GM19467 (cell line): Measurements from ENCODE around the gene CCDC149.
"Not testable (repeated sequence)": the region's sequence is repeated elsewhere in the genome, so short reads cannot be mapped to it uniquely, and the experiment has no call there.

Source experiments
- ATAC-seq: cut with Tn5 transposase; IDR thresholded peaks from one replicate; pipeline ENCODE4 v1.9.1; 2021; ENCODE audit warnings: mild to moderate bottlenecking, moderate library complexity; ENCODE audit not compliant: unreplicated experiment

Gene CCDC149

DNA sequence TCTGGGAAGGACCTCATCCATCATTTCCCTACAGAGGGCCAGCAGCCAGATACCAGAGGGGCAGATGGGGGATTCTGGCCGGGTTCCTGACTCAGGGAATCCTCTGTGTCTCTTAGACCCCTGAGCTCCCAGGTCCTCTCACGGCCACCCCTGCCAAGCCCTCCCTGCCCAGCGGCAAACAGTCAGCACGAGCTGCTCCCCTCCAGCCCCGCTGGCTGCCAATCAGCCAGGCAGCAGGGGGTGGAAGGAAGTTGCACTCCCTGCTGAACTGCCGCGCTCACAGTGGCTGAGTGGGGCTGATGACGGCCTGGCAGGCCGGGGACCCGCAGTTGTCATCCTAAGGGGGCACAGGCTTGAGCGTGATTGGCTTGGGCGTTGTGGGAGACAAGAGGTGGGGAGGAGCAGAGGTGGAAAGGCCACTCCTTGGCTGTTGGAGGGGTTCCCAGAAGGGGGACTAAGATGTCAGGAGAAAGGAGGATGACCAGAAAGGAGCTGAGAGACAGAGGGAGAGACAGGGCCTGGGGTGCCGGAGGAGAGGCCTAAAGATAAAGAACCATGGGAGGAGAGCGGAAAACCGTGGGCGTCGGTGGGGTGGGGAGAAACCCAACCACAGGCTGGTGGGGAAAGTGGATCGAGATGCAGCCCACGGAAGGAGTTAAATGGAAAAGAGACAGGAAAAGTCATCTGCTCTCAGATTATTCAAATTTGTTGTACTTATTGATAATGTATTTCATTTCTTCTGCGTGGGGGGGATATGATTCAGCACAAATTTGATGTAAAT lies 4.4 kb upstream of the CCDC149 start:
- no peak for ATAC-seq

DNA sequence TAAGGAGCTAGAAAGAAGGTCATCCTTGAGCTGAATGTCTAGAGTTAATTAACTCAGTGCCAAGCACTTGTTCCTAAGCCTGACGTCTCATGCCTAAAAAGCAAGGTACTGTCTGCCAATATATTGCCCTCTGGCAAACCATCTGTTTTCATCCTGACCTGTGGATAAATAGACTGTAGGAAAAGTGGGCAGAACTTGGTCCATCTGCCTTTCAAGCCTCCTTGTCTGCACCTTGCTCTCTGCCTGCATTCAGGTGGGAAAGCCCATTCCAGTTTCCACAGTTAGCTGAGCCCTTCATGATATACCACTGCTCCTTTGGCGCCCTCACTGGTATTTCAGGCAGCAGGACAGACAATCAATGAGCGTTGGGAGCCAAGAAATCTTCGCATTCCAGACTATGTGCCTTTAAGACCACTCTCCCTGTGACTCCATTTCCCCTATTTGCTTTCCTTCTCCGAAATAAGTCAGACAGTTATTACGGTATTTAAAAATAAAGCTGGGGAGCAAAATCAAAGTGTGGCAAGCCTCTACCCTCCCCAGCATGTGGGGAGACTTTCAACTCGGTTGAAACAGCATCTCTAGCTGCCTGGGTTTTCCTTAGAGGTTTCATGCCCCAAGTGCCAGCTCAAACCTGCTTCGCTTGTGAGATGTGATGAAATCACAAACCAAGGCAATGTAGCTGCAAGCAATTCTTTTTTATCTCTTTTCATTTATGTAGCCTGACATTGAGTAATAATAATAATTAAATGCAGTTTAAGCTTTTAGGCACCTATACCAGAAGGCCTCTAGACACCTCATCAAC lies 2.5 kb upstream of the CCDC149 start:
- no peak for ATAC-seq

DNA sequence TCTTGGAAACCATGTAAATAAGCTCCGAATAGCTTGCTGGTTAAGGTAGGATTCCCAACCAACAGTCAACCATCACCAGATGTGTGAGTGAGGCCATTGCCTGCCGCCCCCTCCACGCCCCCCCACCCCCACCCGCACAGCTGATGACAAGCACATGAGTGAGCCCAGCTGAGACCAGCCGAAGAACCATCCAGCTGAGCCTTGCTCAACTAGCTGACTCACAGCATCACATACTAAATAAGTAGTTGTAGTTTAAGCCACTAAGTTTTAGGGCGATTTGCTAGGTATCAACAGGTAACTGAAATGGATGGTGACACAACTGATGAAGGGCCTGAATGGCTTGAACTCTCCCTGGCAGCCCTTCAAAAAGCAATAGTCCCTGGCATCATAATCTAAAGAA lies 1.6 kb upstream of the CCDC149 start:
- ATAC-seq: no peak

DNA sequence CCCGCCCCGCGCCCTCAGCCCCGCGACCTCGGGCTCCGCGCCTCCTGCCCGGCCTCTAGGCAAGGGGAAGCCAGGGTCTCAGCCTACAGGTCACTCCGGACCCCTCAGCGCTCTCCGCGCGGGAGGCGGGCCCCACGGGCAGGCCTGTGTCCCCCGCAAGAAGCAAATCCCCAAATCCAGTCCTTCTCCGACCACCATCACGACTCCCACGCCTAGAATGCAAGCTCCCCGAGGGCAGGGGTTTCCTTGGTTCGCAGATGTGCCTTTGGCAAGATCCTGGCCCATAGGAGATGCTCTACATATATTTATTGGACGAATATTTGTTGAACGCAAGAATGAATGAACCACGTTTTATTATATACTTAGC lies 260 bp upstream of the CCDC149 start:
- ATAC-seq: no peak

DNA sequence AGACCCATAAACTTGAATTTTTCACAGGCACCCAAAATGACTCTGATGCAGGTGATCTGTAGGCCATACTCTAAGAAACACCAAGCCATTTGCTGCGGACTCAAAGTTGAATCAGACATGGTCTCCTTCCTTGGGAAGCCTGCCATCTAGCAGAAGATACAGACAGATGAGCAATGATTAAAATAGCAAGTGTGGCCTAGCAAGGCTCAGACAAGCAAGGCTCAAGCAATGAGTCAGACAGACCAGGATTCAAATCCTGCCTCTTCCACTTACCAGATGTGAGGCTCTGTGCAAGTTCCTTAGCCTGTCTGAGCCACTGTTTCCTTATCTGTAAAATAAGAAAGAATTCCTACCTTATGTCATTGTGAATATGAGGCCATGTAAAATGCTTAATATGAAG lies 2.3 kb downstream of the CCDC149 start:
- ATAC-seq: no peak

DNA sequence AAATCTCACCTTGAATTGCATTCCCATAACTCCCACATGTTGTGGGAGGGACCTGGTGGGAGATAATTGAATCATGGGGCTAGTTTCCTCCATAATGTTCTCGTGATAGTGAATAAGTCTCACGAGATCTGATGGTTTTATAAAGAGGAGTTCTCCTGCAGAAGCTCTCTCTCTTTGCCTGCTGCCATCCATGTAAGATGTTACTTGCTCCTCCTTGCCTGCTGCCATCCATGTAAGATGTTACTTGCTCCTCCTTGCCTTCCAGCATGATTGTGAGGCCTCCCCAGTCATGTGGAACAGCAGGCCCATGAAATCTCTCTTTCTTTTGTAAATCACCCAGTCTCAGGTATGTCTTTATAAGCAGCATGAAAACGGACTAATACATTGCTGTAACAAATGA lies 3.2 kb downstream of the CCDC149 start:
- not testable (repeated sequence) for ATAC-seq

DNA sequence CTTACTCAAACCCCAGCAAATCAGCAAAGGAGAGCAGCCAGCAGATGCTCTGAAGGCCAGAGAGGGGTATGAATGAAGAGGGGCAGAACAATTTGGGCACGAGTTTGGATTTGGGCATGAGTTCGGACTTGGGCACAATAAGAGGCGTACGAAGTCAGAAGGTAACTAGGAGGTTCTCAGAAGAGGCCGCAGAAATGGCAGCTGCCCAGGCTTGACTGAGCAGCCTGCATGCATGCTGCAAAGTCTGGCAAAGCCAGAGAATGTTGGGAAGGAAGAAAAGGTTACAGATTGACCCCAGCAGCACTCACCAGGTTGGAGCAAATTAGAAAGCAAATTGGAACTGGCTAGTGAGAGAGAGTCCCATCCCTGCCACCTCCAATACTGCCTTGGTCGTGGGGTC lies 15.2 kb downstream of the CCDC149 start:
- ATAC-seq: no peak

DNA sequence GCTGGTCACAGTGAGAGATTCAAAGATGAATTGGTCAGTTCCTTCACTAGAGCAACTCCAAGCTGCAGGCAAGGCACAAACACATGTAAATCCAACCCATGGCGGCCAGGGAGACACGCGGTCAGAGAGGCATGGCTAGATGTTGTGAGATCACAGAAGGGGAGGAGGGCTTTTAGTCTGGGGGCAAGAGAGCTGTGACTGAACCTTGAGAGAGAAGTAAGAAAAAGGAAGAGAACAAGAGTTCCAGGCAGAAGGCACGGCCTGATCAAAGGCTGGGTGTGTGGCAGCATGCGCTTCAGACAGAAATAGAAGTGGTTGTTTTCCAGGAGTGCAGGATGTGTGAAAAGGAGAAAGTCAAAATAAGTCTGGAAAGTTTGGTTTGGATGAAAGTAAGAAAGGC lies 15.9 kb downstream of the CCDC149 start:
- ATAC-seq: no peak

DNA sequence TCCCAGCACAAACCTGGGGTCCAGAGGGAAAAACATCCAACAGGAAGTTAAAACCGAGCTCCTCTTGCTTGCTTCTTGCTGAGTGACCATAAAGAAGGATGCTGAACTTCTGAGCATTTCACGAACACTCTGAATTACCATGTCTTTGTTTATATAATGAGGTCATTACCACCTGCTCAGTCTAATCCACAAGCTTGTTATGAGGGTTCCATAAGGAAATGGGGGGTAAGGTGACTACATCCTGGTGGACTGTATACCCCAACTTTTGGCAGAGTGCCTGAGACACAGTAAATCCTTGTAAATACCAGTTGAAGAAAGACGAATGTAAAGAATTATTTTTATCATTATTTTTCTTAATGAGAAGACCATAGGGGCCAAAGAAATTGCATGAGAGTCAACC lies 16.8 kb downstream of the CCDC149 start:
- ATAC-seq: no peak

DNA sequence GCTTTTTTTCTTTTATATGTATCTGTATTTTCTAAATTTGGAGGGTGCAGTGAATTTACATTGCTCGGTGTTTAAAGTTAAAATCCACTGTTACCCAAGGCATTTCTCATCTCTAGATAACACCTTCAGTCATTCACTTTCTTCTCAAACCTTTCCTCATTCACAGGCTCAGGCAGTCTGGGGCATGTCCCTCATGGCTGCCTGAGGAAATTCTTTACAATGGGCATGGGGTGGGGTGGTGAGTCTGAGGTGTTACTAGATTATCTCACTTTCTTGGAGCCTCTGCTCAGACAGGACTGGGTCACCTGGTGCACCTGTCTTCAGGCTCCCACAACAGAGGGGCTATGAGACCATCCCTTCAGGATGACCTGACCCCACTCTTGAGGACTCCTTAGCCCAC lies 17.4 kb downstream of the CCDC149 start:
- no peak for ATAC-seq

DNA sequence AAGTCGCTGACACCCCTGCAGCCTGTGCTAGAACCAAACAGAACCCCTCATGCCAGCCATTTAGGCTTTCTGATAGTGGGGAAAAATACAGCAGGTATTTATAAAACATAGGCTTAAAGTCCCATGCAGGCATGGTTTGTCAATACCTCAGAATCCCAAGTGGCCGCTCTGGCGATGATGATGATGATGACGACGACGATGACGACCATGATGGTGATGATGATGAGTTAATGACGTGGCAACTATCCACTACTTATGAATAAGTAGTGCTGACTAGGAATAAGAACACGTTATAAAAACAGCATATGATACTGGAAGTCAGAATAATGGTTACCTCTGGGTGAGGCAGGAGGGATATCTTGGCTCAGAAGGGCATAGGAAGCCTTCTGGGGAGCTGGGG lies 18.0 kb downstream of the CCDC149 start:
- no peak for ATAC-seq

DNA sequence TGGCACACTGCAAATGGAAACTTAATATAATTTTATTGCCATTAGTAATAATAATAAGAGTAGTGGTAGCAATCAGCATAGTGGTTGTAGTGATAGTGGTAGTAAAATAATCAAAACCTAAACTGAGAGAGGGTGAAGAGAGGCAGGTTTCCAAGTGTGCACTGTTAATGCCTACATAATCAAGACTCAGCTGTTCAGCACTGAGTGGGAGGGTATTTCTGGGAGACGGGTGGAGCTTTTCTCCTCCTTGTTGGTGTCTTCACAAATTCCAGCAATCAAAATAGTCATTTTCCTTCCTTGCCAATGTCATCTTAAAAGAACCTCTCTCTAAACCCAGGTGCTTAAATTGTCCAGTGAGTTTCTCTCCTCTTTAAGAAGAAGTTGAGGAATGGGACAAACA lies 18.6 kb downstream of the CCDC149 start:
- no peak for ATAC-seq

DNA sequence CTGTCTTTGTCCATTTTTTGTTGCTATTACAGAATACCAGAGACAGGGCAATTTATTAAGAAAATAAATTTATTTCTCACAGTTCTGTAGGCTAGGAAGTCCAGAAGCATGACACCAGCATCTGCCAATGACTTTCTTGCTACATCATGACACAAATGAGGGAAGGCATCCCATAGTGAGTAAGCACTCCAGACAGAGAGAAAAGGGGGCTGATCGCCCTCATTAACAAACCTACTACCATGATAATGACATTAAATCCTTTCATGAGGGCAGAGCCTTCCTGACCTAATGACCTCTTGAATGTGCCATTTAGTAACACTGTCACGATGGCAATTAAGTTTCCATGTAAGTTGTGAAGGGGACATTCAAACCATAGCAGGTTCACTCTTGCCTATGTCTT lies 20.1 kb downstream of the CCDC149 start:
- no peak for ATAC-seq

DNA sequence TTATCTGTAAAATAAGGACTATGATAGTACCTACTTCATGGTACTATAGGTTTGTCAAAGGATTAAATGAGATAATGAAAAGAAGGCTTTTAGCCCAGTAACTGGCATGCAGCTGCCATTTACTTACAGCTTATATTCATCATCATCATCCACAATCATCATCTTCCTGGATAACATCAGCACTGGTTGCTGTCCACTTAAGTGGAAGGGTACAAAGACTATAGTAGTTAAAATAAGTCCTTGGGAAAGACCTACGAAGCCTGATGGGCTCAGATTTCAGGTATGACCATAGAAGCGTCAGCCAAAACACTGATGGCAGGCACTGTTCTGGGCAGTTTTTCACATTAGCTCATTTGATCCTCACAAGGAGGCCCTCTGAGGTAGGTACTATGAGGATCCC lies 20.6 kb downstream of the CCDC149 start:
- ATAC-seq: no peak

DNA sequence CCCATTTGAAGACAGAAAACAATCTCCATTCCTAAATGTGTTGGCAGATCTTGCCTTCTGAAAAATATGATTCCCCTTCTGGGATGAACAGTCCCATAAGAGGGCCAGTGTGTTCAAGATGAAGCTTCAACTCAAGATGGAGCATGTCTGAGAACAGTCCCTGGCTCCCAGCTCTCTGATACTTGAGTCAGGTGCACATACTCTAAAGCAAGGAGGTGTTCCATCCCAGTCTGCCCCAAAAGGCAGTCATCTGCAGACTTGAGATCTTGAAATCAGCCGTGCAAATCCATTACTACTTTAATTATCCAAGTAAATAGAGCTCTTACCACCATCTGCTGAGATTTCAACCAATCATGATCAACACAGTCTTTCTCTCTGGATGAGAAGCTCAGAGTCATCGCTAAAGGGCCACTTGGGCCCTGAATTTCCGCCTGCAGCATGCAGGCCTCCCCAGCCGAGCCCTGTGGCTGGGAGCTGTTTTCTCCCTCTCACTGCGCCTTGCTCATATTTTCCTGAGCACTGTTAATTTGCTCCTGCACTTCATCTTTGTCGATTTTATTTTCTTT lies 22.2 kb downstream of the CCDC149 start:
- ATAC-seq: no peak

DNA sequence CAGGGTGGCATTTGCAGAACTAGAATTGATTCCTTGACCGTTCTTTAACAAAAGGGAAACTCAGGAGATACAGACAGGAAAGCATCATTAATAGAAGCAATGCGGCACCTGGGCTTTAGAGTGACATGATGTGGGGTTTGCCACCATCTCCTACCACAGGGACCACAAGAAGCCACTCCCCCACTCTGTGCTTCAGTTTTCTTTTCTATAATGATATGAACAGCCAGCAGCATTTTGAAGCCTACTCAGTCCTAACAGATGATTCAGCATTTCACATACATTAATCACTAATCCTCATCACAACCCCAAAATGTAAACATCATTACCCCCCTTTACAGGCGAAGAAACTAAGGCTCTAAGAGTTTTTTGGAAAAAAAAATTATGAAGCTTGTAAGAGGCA lies 22.9 kb downstream of the CCDC149 start:
- no peak for ATAC-seq

DNA sequence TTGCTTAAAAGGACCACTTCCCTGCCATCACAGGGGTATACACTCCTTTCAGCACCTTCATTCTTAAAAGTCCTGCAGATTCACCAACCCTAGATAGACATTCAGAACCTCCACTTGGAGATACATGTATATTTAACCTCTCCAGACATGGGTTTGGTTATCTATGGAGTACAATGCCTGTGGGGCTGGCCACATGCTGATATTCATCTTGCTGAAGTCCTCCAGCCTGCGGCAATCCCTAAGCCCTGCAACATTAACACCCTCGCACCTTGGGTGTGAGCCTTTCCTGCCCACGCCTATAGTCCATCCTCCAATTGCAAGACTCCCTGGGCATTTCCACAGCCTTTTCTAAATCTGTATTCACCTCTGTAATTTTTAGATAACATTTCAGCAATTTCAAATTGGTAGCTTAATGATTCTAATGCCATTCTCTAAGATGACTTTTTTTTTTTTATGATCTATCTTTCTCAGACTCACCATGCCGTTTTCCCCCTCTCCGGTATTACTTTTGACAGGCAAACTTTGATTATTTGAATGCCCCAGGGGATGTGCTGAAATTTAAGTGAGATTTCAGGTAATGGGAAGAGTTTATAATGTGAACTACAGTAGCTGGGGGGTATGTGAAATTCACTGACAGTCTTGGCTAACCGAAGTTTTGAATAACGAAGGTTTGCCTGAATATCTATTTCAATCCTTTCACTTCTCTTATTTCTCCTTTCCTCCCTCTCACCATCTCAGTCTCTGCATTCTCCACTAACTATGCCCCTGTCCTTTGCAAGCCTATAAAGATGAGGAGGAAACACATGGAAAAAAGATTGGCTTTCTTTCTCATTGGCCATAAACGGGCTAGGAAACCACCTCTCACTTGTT lies 24.1 kb downstream of the CCDC149 start:
- ATAC-seq: no peak

DNA sequence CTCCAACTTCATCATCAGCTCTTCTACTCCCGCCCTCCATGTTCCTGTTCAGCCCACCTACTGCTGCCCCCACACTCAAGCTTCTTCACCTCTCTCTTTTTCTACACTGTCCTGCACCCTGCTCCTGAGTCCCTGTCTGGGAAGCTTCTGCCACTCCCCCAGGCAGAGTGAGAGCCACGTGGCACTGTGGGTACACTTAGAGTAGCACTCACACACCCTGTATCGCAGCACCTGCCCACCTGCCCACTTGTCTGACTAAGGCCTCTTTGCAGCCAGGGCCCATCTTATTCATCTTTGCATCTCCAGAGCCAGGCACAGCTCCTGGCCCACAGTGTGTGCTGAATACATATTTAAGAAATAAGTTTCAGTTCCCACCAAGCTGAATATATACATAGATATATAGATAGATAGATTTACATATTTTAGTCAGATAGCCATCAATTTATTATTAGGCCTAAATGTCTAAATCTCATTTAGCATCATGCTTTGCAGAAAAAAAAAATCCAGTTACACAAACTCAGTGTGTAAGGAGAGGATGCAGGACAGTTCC lies 24.9 kb downstream of the CCDC149 start:
- no peak for ATAC-seq

DNA sequence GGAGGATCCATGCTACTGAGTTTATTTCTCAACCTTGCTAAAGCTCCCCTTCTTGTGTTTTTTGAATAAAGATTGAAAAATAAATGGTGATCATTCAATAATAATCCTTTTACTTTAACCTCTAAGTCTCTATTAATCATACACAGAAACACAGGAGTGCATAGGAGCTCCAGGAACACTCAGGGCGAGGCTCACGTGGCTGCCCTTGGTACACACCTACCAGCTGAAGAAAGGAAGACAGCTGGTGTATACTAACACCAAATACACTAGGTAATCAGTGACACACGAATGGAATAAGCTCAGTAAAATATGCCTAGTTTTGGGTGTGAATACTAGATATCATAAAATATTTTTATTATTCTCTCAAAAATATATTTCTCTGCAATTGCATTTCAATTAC lies 26.2 kb downstream of the CCDC149 start:
- no peak for ATAC-seq

DNA sequence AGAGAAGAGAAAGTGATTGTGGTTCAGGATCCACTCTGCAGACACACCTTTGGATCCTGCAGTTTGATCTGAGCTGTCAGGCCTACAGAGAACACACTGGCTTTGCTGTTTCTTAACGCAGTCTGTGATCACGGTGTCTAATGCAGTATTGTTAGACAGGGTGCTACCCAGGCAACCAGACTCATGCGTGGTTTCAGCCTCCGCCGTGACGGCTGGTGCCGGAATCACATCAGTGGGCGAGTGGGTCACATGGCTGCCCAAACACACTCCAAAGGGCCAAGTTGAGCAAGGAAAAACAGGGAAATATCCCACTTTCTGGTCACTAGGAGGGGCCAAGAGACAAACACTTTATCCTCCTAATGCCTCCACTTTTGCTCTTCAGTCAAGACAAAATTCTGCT lies 27.5 kb downstream of the CCDC149 start:
- ATAC-seq: no peak

DNA sequence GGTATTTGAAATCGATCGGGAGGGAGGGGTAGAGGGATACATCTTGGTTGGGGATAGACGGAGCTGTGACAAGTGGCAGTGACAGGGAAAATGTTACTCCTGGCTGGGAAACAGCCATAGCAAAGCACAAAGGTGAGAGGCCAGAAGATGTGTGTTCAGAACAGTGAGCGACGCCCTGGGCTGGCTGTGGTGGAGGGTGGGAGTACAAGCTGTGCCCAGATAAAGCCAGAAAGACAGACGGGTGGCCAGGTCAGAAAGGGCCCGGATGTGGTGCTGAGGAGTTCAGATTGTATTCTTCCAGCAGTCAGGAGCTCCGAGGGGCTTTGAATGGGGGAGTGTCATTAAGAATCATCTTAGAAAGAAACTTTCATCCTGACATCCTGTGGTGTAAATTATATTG lies 27.9 kb downstream of the CCDC149 start:
- ATAC-seq: no peak
